Stimulated activated CD4-positive, alpha-beta T cell treated with anti-CD3 and anti-CD28 coated beads, Interleukin-15, amount 100 ng/mL, for 24 hours (primary cell): ENCODE measurements around the gene MAP1B.

ENCODE experiments used
- DNase-seq: peaks from one replicate; pipeline ENCODE4 v3.0.0-alpha.2; 2020

The MAP1B gene

DNA sequence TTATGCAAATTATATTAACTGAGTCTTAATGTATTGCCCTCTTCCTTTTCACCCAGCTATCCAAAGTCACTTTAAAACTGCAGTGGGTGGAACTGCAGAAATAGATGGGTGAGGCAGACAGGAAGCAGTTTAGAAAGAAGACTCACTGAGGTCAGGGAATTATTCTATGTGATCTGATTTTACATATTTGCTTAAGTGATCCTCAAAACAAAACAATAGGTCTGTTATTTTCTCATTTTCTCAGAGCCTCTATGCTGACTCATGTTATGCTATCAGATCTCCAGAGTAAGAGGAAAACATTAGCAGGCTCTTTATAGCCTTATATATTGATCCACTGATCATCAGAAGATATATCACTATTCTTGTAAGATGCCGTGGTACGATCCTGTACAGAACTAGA, 149.3 kb downstream of the MAP1B start:
- DNase-seq: no peak
